Measurements from ENCODE around the gene USP12. TPM values are rescaled to one million over a fixed set of nuclear protein-coding genes. Genes with fewer than 3 reads are reported as not detected.

Gene USP12
- total RNA-seq, 4 donors from 2014 or later, result 3.9 to 31.7 (median 13.6) TPM

DNA sequence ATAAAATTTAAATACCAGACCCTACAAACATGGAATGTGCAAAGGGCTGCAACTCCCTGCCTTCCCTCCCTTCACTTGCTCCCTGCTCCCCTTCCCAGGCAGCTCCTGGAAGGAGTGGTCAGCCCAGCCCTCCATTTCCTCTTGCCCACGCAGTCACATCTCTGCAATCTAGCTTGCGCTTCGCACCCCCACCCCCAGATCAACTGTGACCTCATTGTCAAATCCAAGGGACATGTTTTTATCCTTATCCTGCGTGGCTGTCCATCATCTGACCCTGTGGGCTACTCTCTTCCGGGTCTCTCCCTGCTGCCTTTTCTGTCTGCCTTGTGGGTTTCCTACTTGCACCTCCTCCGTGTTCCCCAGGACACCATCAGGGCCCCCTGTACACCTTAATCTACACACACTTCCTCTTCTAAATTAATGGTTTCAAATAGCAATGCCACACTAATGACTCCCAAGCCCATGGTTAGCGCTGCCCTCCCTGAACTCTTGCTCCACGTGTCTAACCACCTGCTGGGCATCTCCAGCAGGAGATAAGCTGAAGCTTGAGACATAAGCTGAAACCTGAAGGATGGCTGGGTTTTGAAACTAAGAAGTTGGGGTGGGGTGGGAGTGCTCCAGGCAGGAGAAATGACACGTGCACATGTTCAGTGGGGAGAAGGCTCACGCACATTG lies 118.3 kb downstream of the USP12 start:
- no peak for DNase-seq
- H3K27ac ChIP-seq, result no peak overlapping the region
- no peaks in the 10 kb centered on the region for H3K27me3 ChIP-seq
- no peak for TF ChIP-seq CTCF (IDR thresholded peaks at IDR 0.05)
- no peak for TF ChIP-seq POLR2A (IDR thresholded peaks at IDR 0.05)
- no peak overlapping the region for H3K4me3 ChIP-seq
- WGBS, 2 donors, result 57 to 62% methylated on average over 8 to 10 of the region's 10 CpGs
- H3K9me3 ChIP-seq, result peaks cover 0 to 4% (median 0%) of the 10 kb centered on the region in 3 donors
- H3K36me3 ChIP-seq, result no peaks in the 10 kb centered on the region
- peaks cover 0 to 21% (median 9%) of the 10 kb centered on the region in 3 donors for H3K4me1 ChIP-seq
- intact Hi-C loops (cut with DNase I), result no loop called here

GRCh38 chr13:27052551-27053208 lies 118.9 kb downstream of the USP12 start:
- intact Hi-C loops (cut with DNase I), result no loop called here
- WGBS, 2 donors, result 64 to 78% methylated on average over 6 of the region's 6 CpGs
- H3K36me3 ChIP-seq, result no peaks in the 10 kb centered on the region
- TF ChIP-seq CTCF (IDR thresholded peaks at IDR 0.05) (no peak), POLR2A (IDR thresholded peaks at IDR 0.05) (no peak)
- no peak for DNase-seq
- no peak overlapping the region for H3K27ac ChIP-seq
- H3K4me3 ChIP-seq, result no peak overlapping the region
- peaks cover 0 to 4% (median 0%) of the 10 kb centered on the region in 3 donors for H3K9me3 ChIP-seq
- H3K4me1 ChIP-seq, result peaks cover 0 to 21% (median 9%) of the 10 kb centered on the region in 3 donors
- no peaks in the 10 kb centered on the region for H3K27me3 ChIP-seq

DNA sequence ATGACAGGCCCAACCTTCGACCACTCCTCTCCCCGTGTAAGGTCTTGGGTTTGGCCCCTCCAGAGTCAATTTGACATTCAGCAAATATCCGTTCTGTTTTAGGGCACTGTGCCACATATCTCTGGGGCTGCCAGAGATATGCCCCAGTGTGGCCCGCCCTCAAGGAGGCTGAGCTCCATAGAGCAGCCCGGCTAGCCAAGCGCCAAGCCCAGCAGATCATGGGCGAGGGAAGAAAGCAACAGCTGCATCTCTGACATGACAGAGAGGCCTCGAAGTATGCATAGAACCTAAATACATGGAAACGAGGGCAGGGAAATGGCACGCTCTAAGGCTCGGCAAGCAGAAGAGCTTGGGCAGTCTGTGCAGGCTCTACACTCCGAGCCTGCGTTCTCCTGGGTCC lies 124.5 kb downstream of the USP12 start:
- WGBS, 2 donors, result 88 to 90% methylated on average over 9 of the region's 13 CpGs

GRCh38 chr13:27044837-27045570 lies 126.6 kb downstream of the USP12 start:
- TF ChIP-seq CTCF (IDR thresholded peaks at IDR 0.05) (no peak), POLR2A (IDR thresholded peaks at IDR 0.05) (no peak)
- intact Hi-C loops (cut with DNase I), result no loop called here
- no peaks in the 10 kb centered on the region for H3K27me3 ChIP-seq
- no peaks in the 10 kb centered on the region for H3K9me3 ChIP-seq
- WGBS, 2 donors, result 74 to 78% methylated on average over 13 of the region's 15 CpGs
- no peak overlapping the region for H3K27ac ChIP-seq
- no peak overlapping the region for H3K4me3 ChIP-seq
- DNase-seq, result no peak
- peaks cover 0 to 14% (median 3%) of the 10 kb centered on the region in 3 donors for H3K4me1 ChIP-seq
- H3K36me3 ChIP-seq, result no peaks in the 10 kb centered on the region

More for the DNA sequence above, 124.5 kb downstream of the USP12 start:
- Histone ChIP-seq H3K27me3 (no peaks in the 10 kb centered on the region), H3K36me3 (no peaks in the 10 kb centered on the region), H3K4me1 (peaks cover 0 to 14% (median 3%) of the 10 kb centered on the region in 3 donors), H3K9me3 (peaks cover 0 to 4% (median 0%) of the 10 kb centered on the region in 3 donors), H3K27ac (no peak overlapping the region), H3K4me3 (no peak overlapping the region)
- intact Hi-C loops (cut with DNase I), result no loop called here
- DNase-seq, result no peak
- TF ChIP-seq POLR2A (IDR thresholded peaks at IDR 0.05), result no peak
- TF ChIP-seq CTCF (IDR thresholded peaks at IDR 0.05), result no peak

- no peaks in the 10 kb centered on the region for H3K27me3 ChIP-seq
- no peaks in the 10 kb centered on the region for H3K36me3 ChIP-seq
- H3K4me1 ChIP-seq, result peaks cover 0 to 19% (median 3%) of the 10 kb centered on the region in 3 donors
- H3K27ac ChIP-seq, result peak overlapping the region in 2 of 4 donors; percentile 51 to 55
- no peak overlapping the region for H3K4me3 ChIP-seq
- TF ChIP-seq CTCF (IDR thresholded peaks at IDR 0.05) (no peak), POLR2A (IDR thresholded peaks at IDR 0.05) (no peak)
- WGBS, 2 donors, result 15 to 26% methylated on average over 6 of the region's 6 CpGs
- DNase-seq, result no peak
- intact Hi-C loops (cut with DNase I), result no loop called here
- no peaks in the 10 kb centered on the region for H3K9me3 ChIP-seq
These were observed 128.6 kb downstream of the USP12 start for GRCh38 chr13:27043013-27043412.

Measured in esophagus squamous epithelium (tissue), 5 donors.